Superior temporal gyrus (tissue), 1 donor: ENCODE results near the gene RPSA.
"Not testable (repeated sequence)": the region's sequence is repeated elsewhere in the genome, so short reads cannot be mapped to it uniquely, and the experiment has no call there.

Experiments
- DNase-seq: peaks from one replicate; pipeline ENCODE4 v3.0.0-alpha.2; 2016; ENCODE audit errors: extremely low spot score

The RPSA gene

GRCh38 chr3:39388741-39389248 is 17.7 kb upstream of the RPSA start:
- no peak for DNase-seq

- DNase-seq, result no peak
These were observed 16.3 kb upstream of the RPSA start for GRCh38 chr3:39390181-39390580.

DNA sequence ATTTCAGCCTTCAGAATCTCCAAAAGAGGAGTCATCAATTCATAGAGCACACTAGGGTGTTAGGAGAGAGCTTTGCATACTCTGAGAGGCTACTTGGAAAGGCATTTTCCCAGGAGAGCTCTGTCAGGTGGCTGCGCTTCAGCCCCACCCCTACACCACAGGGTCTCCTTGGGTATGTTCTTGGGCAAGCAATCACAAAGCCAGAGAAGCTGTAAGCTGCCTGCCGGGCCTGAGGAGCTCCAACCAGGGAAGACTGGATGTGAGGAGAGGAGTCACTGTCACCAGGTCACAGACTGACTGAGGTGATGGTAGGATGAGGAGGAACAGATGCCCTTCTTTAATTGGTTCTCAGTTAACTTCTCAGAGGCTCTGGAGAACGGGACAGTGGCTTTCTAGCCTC is 9.8 kb upstream of the RPSA start:
- no peak for DNase-seq

DNA sequence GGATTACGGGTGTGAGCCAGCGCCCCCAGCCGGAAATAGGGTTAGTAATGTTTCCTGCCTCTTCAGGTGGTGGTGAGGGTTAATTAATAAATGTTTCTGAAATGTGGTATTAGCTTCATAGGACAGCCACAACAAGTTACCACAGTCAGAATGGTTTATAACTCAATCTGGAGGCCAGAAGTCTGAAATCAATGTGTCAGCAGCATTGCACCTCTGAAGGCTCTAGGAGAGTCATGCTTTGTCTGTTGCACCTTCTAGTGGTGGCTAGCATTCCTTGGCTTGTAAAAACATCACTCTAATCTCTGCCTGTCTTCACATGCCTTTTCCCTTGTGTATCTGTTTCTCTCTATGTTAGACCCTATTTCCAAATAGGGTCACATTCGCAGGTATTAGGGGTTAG is 7.8 kb upstream of the RPSA start:
- no peak for DNase-seq

- DNase-seq, result no peak
These were observed 4.5 kb upstream of the RPSA start for GRCh38 chr3:39401983-39402382.

- no peak for DNase-seq
These were observed 1.4 kb upstream of the RPSA start for GRCh38 chr3:39404943-39405686.

- no peak for DNase-seq
These were observed 693 bp upstream of the RPSA start for GRCh38 chr3:39405687-39406367.

DNA sequence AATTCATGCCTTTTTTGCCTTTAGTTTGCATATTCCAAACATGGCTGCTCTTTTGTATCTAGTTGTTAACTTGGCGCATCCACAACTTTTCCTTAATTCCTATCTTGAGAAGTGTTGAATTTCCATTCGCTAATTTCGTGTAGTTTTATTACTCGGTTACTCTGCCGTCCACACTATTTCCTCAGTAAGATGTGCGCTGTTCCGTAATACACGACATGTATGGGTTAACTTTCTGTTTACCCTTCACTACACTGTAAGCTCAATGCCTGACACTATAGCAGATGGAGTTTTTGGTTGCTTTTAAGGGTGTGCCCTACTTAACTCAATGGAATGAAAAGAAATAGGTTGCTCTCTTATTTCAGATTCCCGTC is 724 bp downstream of the RPSA start:
- DNase-seq, result no peak

DNA sequence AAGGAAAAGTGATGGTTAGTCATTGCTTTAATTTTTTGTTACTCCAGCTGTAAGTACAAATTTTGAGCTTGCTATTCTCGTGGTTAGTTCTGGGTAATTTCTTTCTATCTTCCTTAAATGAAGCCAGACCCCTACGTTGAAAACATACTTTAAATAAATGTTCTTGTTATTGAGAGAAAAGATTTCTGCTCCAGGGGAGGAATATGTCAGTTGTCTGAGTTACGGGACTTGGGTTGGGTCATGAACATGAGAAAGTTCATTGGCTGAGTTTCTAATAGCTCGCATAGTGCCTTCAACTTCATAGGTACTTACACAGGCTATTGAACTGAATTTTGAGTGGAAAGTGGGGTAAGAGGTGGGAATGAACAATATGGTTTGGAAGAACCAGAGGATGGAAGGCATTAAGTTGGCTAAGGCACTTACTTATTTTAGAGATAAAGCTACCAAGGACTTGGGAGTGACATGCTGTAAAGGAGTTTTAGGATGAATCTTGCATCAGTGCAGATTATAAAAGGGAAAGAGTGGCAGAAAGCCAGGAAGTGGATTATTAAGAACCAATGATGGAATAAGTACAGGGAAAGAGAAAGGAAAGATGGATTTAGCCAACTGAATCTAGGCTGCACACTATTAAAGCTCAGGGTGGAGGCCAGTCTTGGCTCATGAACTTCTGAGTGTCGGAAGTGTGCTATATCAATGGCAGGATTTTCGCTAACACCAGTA is 1.4 kb downstream of the RPSA start:
- no peak for DNase-seq

DNA sequence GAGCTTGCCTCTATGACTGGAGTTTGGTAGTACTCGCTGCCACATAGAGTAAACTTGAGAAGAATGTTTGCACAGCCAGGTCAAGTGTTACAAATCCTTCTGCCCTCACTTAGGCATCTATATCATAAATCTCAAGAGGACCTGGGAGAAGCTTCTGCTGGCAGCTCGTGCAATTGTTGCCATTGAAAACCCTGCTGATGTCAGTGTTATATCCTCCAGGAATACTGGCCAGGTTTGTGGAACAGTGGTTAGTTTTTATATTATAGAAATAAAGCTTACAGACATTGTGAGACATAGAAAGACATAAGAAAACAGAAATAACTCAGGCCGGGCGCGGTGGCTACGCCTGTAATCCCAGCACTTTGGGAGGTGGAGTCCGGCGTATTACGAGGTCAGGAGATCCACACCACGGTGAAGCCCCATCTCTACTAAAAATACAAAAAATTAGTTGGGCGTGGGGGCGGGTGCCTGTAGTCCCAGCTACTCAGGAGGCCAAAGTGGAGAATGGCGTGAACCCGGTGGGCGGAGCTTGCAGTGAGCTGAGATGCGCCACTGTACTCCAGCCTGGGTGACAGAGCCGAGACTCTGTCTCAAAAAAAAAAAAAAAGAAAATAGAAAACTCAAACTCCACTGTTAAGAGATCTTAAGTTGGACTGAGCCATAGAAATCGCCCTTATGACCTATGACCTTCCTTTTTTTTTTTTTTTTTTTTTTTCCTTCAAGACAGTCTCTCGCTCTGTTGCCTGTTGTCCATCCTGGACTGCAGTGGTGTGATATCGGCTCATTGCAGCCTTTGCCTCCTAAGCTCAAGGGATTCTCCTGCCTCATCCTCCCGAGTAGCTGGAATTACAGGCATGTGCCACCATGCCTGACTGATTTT is 2.2 kb downstream of the RPSA start:
- no peak for DNase-seq

GRCh38 chr3:39409514-39410136 is 3.1 kb downstream of the RPSA start:
- DNase-seq, result no peak

GRCh38 chr3:39410893-39411292 is 4.4 kb downstream of the RPSA start:
- no peak for DNase-seq

DNA sequence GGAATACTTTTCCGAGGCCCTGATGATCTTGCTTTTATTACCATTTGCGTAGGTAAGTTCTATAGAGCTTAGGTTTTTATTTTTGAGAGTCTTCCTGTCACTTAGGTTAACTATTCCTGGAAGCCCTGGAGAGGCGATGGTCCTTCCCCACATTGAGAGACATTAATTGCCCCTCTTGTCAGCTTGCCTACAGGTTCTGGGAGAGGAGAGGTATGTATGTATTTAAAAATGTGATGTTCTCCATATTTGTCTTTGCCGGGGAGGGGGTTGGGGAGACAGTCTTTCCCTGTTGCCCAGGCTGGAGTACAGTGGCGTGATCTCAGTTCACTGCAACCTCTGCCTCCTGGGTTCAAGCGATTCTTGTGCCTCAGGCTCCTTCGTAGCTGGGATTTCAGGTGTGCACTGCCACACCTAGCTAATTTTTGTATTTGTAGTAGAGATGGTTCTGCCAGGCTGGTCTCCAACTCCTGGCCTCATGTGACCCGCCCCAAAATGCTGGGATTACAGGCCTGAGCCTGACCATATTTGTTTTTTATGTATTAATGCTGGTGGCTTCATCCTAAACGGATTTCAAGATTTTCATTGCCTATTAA is 6.2 kb downstream of the RPSA start:
- DNase-seq, result no peak

DNA sequence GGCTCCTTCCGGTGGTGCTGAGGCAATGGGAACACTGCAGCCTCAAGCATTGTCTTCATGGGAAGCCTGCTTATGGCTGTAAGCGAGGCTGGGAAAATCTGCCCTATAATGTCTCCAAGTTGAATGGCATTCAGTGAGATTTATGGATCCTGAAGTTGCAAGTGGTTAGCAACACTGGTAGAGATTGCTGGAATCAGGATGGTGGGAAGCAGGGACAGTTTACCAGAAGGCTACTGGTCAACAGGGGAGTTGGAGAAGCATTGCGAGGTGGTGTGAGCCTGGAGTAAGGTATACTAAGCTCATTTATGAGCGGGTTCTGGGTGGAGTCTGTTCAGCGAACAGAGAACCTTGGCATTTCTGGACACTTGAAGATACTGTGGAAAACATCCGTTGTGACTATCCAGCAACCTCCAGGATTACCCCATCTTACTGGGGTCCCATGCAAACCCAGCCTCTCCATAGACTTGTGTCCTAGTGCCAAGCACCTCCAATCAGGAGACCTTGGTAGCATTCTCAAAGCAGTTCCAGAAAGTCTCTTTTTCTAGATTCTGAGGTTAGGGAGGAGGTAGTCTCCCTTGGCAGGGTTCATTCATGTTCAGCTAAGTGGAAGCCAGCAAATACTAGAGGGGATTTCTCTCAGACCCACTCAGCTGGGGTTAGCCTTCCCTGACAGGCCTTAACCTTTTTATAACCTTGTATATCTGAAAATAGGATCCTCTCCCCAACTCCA is 7.3 kb downstream of the RPSA start:
- DNase-seq, result no peak

GRCh38 chr3:39414421-39414907 is 7.9 kb downstream of the RPSA start:
- DNase-seq, result no peak

GRCh38 chr3:39415302-39415701 is 8.8 kb downstream of the RPSA start:
- not testable (repeated sequence) for DNase-seq

DNA sequence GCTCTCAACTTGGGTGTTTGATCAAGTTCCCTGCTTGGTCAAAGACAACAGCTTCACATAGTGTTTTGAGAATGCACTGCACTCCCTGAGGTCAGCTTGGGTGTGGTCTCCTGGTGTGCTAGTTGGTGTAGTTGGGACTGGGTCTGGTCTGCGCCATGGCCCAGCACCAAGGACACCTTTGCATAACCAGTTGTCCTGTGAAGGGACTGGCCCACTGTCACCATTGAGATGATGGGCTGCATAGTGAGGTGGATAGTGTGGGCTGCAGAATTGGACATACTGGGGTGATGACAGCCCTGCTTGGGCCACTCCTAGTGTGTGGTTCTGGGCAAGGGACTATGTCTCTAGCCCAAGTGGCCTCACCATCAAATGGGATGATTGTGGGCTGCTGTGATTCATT is 9.5 kb downstream of the RPSA start:
- DNase-seq, result no peak

- DNase-seq, result not testable (repeated sequence)
These were observed 10.5 kb downstream of the RPSA start for GRCh38 chr3:39416998-39417397.

- not testable (repeated sequence) for DNase-seq
These were observed 12.2 kb downstream of the RPSA start for GRCh38 chr3:39418556-39419225.
